Measurements from ENCODE around the gene TRIM63. TPM values are rescaled to one million over a fixed set of nuclear protein-coding genes. Genes with fewer than 3 reads are reported as not detected.

The TRIM63 gene
- total and polyA plus RNA-seq, 2 of the 13 experiments (the other 11 are each of a cell fraction or from before 2014, with no cell fraction given): not detected

DNA sequence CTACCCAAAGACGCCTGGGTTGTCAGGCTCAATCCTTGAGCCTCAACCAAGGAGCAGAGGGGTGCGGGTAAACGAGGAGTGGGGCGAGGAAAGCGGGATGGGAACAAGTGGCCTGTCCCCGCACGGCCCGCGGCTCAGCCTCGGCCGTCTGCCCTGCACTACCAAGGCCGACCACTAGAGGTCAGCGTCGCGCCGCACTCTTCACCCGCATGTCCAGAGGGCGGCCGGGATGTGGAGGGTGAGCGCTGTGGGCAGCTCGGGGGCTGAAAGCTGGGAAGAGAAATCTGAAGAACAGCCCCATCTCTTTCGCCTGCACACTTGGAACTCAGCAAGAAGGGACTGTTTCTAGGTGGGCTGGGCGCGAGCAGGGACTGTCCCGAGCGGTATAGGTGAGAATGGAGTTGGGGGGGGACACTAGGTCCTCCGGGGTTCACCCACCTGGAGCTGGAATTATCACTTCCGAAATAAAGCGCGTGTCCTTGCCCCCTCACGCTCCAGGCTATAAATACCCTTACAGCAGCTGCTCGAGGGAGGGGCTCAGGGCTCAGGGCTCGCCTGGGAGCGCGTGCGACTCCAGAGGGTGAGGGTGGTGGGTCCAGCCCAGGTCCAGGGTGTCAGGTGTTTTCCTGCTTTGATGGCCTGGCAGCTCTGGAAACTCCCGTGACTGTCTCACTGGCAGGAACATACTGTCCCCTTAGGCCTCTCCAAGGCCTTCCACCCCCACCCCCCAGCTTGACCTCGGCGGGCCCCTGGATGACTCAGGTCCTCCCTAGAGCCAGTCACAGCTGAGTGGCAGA is 31.3 kb downstream of the TRIM63 start:
- Histone ChIP-seq H4K20me1 (ENCODE audit: insufficient read depth, low read length) (no peaks in the 10 kb centered on the region), H3K27me3 (ENCODE audit: control insufficient read depth in 1 of 2, insufficient read depth in 2 of 2, low read length in 2 of 2) (peaks cover 0 to 50% of the 10 kb centered on the region in 2 experiments; a peak in 4 of 5 replicates), H3K27ac (ENCODE audit: extremely low read length, insufficient read depth, low read length) (peak overlapping the region; percentile 39), H2AFZ (ENCODE audit: low read length) (peak overlapping the region; percentile 56), H3K9ac (ENCODE audit: insufficient read depth, low read depth, low read length) (peak overlapping the region; percentile 67), H3K9me3 (ENCODE audit: low read length) (no peaks in the 10 kb centered on the region), H3K4me1 (ENCODE audit: insufficient read depth, low read length) (peaks cover 36% of the 10 kb centered on the region), H3K4me2 (ENCODE audit: low read depth, low read length) (peak overlapping the region; percentile 96), H3K79me2 (ENCODE audit: insufficient read depth, low read length) (no peaks in the 10 kb centered on the region), H3K4me3 (replicated peaks in 1 of 3; ENCODE audit: insufficient read depth in 1 of 3, low read depth in 2 of 3, low read length in 3 of 3) (peak overlapping the region; percentile 61 to 93 (median 73)), H3K36me3 (replicated peaks in 1 of 2; ENCODE audit: control insufficient read depth in 1 of 2, insufficient read depth in 2 of 2, low read length in 2 of 2) (no peaks in the 10 kb centered on the region)
- intact Hi-C loops (cut with micrococcal nuclease; ENCODE audit: unreplicated experiment): loop anchor here (1.0 to 5.0 kb wide), 3 partner anchors 76 to 126 kb away; partner anchors contain the start of gene PDIK1L
- ATAC-seq (peak; percentile 88), DNase-seq (ENCODE audit: low spot score) (peak; percentile 47), FAIRE-seq (no peak)
- BruUV-seq (replicated peaks): no TSS peak
- WGBS (ENCODE audit: low lambda C conversion rate): 5% methylated on average over 19 of the region's 39 CpGs
- ChIA-PET POLR2A (interaction anchor here (0.8 to 2.7 kb wide), 3 partner anchors 12 to 109 kb away, joined by 3 to 8 read pairs (median 7); partner anchors contain the start of gene PAFAH2), CTCF (ENCODE audit: low intra/inter-chr PET ratio, low total read pairs) (interaction anchor here (1.1 to 2.8 kb wide), 2 partner anchors 109 to 141 kb away, joined by 5 to 11 read pairs; no protein-coding TSS in a partner anchor)
- in situ Hi-C loops (cut with HindIII; ENCODE audit: extremely low pct_ligation_motif_present, low pct_unique_long_range_greater_than_20kb): no loop called here
- TF ChIP-seq, protein P1, sequence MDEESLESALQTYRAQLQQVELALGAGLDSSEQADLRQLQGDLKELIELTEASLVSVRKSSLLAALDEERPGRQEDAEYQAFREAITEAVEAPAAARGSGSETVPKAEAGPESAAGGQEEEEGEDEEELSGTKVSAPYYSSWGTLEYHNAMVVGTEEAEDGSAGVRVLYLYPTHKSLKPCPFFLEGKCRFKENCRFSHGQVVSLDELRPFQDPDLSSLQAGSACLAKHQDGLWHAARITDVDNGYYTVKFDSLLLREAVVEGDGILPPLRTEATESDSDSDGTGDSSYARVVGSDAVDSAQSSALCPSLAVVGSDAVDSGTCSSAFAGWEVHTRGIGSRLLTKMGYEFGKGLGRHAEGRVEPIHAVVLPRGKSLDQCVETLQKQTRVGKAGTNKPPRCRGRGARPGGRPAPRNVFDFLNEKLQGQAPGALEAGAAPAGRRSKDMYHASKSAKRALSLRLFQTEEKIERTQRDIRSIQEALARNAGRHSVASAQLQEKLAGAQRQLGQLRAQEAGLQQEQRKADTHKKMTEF (CRISPR knock-in tag; IDR thresholded peaks at IDR 0.05): peak; percentile 29
- TF ChIP-seq ZMYM4 (CRISPR knock-in tag; IDR thresholded peaks at IDR 0.05) (0 out of 2 replicates have a peak, but pooled peaks have one; percentile 0), ZNF556 (CRISPR knock-in tag; IDR thresholded peaks at IDR 0.05; ENCODE audit: borderline replicate concordance) (0 out of 2 replicates have a peak, but pooled peaks have one; percentile 5), TEAD3 (CRISPR knock-in tag; optimal IDR thresholded peaks at IDR 0.05; ENCODE audit: borderline replicate concordance) (peak; percentile 18), SIX4 (CRISPR knock-in tag; IDR thresholded peaks at IDR 0.05) (no peak), ZNF850 (CRISPR knock-in tag; conservative IDR thresholded peaks at IDR 0.05) (0 out of 2 replicates have a peak, but pooled peaks have one; percentile 29), RARA (CRISPR knock-in tag; IDR thresholded peaks at IDR 0.05) (0 out of 2 replicates have a peak, but pooled peaks have one; percentile 14), ZNF780A (CRISPR knock-in tag; IDR thresholded peaks at IDR 0.05) (no peak), ZNF792 (CRISPR knock-in tag; IDR thresholded peaks at IDR 0.05) (0 out of 2 replicates have a peak, but pooled peaks have one; percentile 20), HNF4G (IDR thresholded peaks at IDR 0.05; ENCODE audit: borderline replicate concordance, low read depth, low read length) (no peak), HNF4G (CRISPR knock-in tag; IDR thresholded peaks at IDR 0.05; ENCODE audit: borderline replicate concordance, low read depth) (no peak), MEIS1 (CRISPR knock-in tag; IDR thresholded peaks at IDR 0.05; ENCODE audit: borderline replicate concordance) (peak; percentile 51; the same call in 1 of the 2 replicates)
- TF ChIP-seq, protein P2, sequence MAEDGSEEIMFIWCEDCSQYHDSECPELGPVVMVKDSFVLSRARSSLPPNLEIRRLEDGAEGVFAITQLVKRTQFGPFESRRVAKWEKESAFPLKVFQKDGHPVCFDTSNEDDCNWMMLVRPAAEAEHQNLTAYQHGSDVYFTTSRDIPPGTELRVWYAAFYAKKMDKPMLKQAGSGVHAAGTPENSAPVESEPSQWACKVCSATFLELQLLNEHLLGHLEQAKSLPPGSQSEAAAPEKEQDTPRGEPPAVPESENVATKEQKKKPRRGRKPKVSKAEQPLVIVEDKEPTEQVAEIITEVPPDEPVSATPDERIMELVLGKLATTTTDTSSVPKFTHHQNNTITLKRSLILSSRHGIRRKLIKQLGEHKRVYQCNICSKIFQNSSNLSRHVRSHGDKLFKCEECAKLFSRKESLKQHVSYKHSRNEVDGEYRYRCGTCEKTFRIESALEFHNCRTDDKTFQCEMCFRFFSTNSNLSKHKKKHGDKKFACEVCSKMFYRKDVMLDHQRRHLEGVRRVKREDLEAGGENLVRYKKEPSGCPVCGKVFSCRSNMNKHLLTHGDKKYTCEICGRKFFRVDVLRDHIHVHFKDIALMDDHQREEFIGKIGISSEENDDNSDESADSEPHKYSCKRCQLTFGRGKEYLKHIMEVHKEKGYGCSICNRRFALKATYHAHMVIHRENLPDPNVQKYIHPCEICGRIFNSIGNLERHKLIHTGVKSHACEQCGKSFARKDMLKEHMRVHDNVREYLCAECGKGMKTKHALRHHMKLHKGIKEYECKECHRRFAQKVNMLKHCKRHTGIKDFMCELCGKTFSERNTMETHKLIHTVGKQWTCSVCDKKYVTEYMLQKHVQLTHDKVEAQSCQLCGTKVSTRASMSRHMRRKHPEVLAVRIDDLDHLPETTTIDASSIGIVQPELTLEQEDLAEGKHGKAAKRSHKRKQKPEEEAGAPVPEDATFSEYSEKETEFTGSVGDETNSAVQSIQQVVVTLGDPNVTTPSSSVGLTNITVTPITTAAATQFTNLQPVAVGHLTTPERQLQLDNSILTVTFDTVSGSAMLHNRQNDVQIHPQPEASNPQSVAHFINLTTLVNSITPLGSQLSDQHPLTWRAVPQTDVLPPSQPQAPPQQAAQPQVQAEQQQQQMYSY (CRISPR knock-in tag; IDR thresholded peaks at IDR 0.05): no peak
- TF ChIP-seq, protein P3, sequence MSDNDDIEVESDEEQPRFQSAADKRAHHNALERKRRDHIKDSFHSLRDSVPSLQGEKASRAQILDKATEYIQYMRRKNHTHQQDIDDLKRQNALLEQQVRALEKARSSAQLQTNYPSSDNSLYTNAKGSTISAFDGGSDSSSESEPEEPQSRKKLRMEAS (IDR thresholded peaks at IDR 0.05): peak; percentile 74
- TF ChIP-seq, protein P4, sequence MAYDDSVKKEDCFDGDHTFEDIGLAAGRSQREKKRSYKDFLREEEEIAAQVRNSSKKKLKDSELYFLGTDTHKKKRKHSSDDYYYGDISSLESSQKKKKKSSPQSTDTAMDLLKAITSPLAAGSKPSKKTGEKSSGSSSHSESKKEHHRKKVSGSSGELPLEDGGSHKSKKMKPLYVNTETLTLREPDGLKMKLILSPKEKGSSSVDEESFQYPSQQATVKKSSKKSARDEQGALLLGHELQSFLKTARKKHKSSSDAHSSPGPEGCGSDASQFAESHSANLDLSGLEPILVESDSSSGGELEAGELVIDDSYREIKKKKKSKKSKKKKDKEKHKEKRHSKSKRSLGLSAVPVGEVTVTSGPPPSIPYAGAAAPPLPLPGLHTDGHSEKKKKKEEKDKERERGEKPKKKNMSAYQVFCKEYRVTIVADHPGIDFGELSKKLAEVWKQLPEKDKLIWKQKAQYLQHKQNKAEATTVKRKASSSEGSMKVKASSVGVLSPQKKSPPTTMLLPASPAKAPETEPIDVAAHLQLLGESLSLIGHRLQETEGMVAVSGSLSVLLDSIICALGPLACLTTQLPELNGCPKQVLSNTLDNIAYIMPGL (CRISPR knock-in tag; IDR thresholded peaks at IDR 0.05; ENCODE audit: borderline replicate concordance in 1 of 2, low read depth in 1 of 2): peak; percentile 86 to 98
